ENCODE data around the gene ACOT11.

ACOT11 gene

GRCh38 chr1:54599211-54599823 is 51.3 kb downstream of the ACOT11 start:
- Histone ChIP-seq H3K79me2 (ENCODE audit: insufficient read depth, low read length) (no peaks in the 10 kb centered on the region), H3K4me3 (ENCODE audit: low read depth in 1 of 2, low read length in 2 of 2) (no peak overlapping the region), H2AFZ (ENCODE audit: low read depth, low read length) (no peak overlapping the region), H3K27ac (ENCODE audit: low read length) (no peak overlapping the region), H4K20me1 (ENCODE audit: insufficient read depth, low read length) (no peaks in the 10 kb centered on the region), H3K4me1 (ENCODE audit: insufficient read depth, low read length) (peaks cover 11% of the 10 kb centered on the region), H3K36me3 (ENCODE audit: insufficient read depth, low read length) (no peaks in the 10 kb centered on the region), H3K4me2 (ENCODE audit: insufficient read depth, low read length) (no peak overlapping the region), H3K9me3 (ENCODE audit: insufficient read depth, low read length, severe bottlenecking) (no peaks in the 10 kb centered on the region), H3K9ac (ENCODE audit: low read depth, low read length) (no peak overlapping the region), H3K27me3 (ENCODE audit: insufficient read depth, low read length, poor library complexity) (no peaks in the 10 kb centered on the region)
- TF ChIP-seq, protein P1, sequence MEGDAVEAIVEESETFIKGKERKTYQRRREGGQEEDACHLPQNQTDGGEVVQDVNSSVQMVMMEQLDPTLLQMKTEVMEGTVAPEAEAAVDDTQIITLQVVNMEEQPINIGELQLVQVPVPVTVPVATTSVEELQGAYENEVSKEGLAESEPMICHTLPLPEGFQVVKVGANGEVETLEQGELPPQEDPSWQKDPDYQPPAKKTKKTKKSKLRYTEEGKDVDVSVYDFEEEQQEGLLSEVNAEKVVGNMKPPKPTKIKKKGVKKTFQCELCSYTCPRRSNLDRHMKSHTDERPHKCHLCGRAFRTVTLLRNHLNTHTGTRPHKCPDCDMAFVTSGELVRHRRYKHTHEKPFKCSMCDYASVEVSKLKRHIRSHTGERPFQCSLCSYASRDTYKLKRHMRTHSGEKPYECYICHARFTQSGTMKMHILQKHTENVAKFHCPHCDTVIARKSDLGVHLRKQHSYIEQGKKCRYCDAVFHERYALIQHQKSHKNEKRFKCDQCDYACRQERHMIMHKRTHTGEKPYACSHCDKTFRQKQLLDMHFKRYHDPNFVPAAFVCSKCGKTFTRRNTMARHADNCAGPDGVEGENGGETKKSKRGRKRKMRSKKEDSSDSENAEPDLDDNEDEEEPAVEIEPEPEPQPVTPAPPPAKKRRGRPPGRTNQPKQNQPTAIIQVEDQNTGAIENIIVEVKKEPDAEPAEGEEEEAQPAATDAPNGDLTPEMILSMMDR (IDR thresholded peaks at IDR 0.05; ENCODE audit: borderline replicate concordance, extremely low read depth, low read length, poor library complexity, severe bottlenecking) = no peak
- no peak for TF ChIP-seq EZH2 (IDR thresholded peaks at IDR 0.05; ENCODE audit: borderline replicate concordance, low read depth, low read length, severe bottlenecking)
- DNase-seq = no peak
- no peak for ATAC-seq (ENCODE audit: insufficient read depth, low read depth)

- H3K27ac ChIP-seq (ENCODE audit: low read length) = no peak overlapping the region
Measured at GRCh38 chr1:54600947-54601721, 53.1 kb downstream of the ACOT11 start.

GRCh38 chr1:54601730-54602129 is 53.7 kb downstream of the ACOT11 start:
- Histone ChIP-seq H4K20me1 (ENCODE audit: insufficient read depth, low read length) (no peaks in the 10 kb centered on the region), H3K27ac (ENCODE audit: low read length) (no peak overlapping the region), H3K9me3 (ENCODE audit: insufficient read depth, low read length, severe bottlenecking) (no peaks in the 10 kb centered on the region), H3K79me2 (ENCODE audit: insufficient read depth, low read length) (no peaks in the 10 kb centered on the region), H3K4me3 (ENCODE audit: low read depth in 1 of 2, low read length in 2 of 2) (no peak overlapping the region), H3K4me1 (ENCODE audit: insufficient read depth, low read length) (peaks cover 21% of the 10 kb centered on the region), H2AFZ (ENCODE audit: low read depth, low read length) (no peak overlapping the region), H3K36me3 (ENCODE audit: insufficient read depth, low read length) (no peaks in the 10 kb centered on the region), H3K9ac (ENCODE audit: low read depth, low read length) (no peak overlapping the region), H3K4me2 (ENCODE audit: insufficient read depth, low read length) (no peak overlapping the region), H3K27me3 (ENCODE audit: insufficient read depth, low read length, poor library complexity) (no peaks in the 10 kb centered on the region)
- TF ChIP-seq EZH2 (IDR thresholded peaks at IDR 0.05; ENCODE audit: borderline replicate concordance, low read depth, low read length, severe bottlenecking) = no peak
- TF ChIP-seq, protein P1 (IDR thresholded peaks at IDR 0.05; ENCODE audit: borderline replicate concordance, extremely low read depth, low read length, poor library complexity, severe bottlenecking) = no peak
- ATAC-seq (ENCODE audit: insufficient read depth, low read depth) (no peak), DNase-seq (no peak)

More at GRCh38 chr1:54600947-54601721, 53.1 kb downstream of the ACOT11 start:
- DNase-seq (no peak), ATAC-seq (ENCODE audit: insufficient read depth, low read depth) (no peak)
- Histone ChIP-seq H2AFZ (ENCODE audit: low read depth, low read length) (no peak overlapping the region), H4K20me1 (ENCODE audit: insufficient read depth, low read length) (no peaks in the 10 kb centered on the region), H3K4me3 (ENCODE audit: low read depth in 1 of 2, low read length in 2 of 2) (no peak overlapping the region), H3K4me1 (ENCODE audit: insufficient read depth, low read length) (peaks cover 21% of the 10 kb centered on the region), H3K36me3 (ENCODE audit: insufficient read depth, low read length) (no peaks in the 10 kb centered on the region), H3K4me2 (ENCODE audit: insufficient read depth, low read length) (no peak overlapping the region), H3K27me3 (ENCODE audit: insufficient read depth, low read length, poor library complexity) (no peaks in the 10 kb centered on the region), H3K9ac (ENCODE audit: low read depth, low read length) (no peak overlapping the region), H3K9me3 (ENCODE audit: insufficient read depth, low read length, severe bottlenecking) (no peaks in the 10 kb centered on the region), H3K79me2 (ENCODE audit: insufficient read depth, low read length) (no peaks in the 10 kb centered on the region)
- TF ChIP-seq, protein P1 (IDR thresholded peaks at IDR 0.05; ENCODE audit: borderline replicate concordance, extremely low read depth, low read length, poor library complexity, severe bottlenecking) = no peak
- no peak for TF ChIP-seq EZH2 (IDR thresholded peaks at IDR 0.05; ENCODE audit: borderline replicate concordance, low read depth, low read length, severe bottlenecking)
